HG03460 (cell line): Measurements from ENCODE around the gene GCH1.
"Not testable (repeated sequence)": the region's sequence is repeated elsewhere in the genome, so short reads cannot be mapped to it uniquely, and the experiment has no call there.

Experiments
- ATAC-seq: cut with Tn5 transposase; IDR thresholded peaks from one replicate; pipeline ENCODE4 v1.9.1; 2021; ENCODE audit not compliant: unreplicated experiment

Gene GCH1

GRCh38 chr14:54908973-54909372, 6.3 kb upstream of the GCH1 start:
- not testable (repeated sequence) for ATAC-seq

GRCh38 chr14:54908190-54908589, 5.6 kb upstream of the GCH1 start:
- ATAC-seq: no peak

GRCh38 chr14:54906075-54906474, 3.4 kb upstream of the GCH1 start:
- ATAC-seq: no peak

- ATAC-seq: peak; percentile 41
Observed at GRCh38 chr14:54902143-54902520, 494 bp downstream of the GCH1 start.

- ATAC-seq: no peak
Observed at GRCh38 chr14:54901380-54902142, 1.1 kb downstream of the GCH1 start.

GRCh38 chr14:54899573-54899972, 3.1 kb downstream of the GCH1 start:
- no peak for ATAC-seq

GRCh38 chr14:54897809-54898555, 4.6 kb downstream of the GCH1 start:
- ATAC-seq: not testable (repeated sequence)

- ATAC-seq: no peak
Observed at GRCh38 chr14:54895683-54896082, 6.9 kb downstream of the GCH1 start.

GRCh38 chr14:54894995-54895394, 7.6 kb downstream of the GCH1 start:
- no peak for ATAC-seq

GRCh38 chr14:54893151-54893760, 9.4 kb downstream of the GCH1 start:
- ATAC-seq: no peak

GRCh38 chr14:54891471-54892245, 11.0 kb downstream of the GCH1 start:
- ATAC-seq: no peak

GRCh38 chr14:54890788-54891187, 11.8 kb downstream of the GCH1 start:
- ATAC-seq: peak; percentile 85

- no peak for ATAC-seq
Observed at GRCh38 chr14:54889919-54890318, 12.7 kb downstream of the GCH1 start.

GRCh38 chr14:54882521-54882920, 20.1 kb downstream of the GCH1 start:
- ATAC-seq: no peak

GRCh38 chr14:54881761-54882401, 20.7 kb downstream of the GCH1 start:
- ATAC-seq: peak; percentile 50

GRCh38 chr14:54881235-54881760, 21.3 kb downstream of the GCH1 start:
- ATAC-seq: peak; percentile 59

GRCh38 chr14:54877703-54878021, 25.0 kb downstream of the GCH1 start:
- ATAC-seq: no peak

- ATAC-seq: no peak
Observed at GRCh38 chr14:54877015-54877702, 25.5 kb downstream of the GCH1 start.

- ATAC-seq: not testable (repeated sequence)
Observed at GRCh38 chr14:54875648-54876047, 27.0 kb downstream of the GCH1 start.
